Inferior parietal cortex (tissue), 1 donor: ENCODE measurements around the gene RAB40C.

Experiments
- DNase-seq: peaks from one replicate; pipeline ENCODE4 v3.0.0-alpha.2; 2016; ENCODE audit errors: extremely low spot score

The RAB40C gene

DNA sequence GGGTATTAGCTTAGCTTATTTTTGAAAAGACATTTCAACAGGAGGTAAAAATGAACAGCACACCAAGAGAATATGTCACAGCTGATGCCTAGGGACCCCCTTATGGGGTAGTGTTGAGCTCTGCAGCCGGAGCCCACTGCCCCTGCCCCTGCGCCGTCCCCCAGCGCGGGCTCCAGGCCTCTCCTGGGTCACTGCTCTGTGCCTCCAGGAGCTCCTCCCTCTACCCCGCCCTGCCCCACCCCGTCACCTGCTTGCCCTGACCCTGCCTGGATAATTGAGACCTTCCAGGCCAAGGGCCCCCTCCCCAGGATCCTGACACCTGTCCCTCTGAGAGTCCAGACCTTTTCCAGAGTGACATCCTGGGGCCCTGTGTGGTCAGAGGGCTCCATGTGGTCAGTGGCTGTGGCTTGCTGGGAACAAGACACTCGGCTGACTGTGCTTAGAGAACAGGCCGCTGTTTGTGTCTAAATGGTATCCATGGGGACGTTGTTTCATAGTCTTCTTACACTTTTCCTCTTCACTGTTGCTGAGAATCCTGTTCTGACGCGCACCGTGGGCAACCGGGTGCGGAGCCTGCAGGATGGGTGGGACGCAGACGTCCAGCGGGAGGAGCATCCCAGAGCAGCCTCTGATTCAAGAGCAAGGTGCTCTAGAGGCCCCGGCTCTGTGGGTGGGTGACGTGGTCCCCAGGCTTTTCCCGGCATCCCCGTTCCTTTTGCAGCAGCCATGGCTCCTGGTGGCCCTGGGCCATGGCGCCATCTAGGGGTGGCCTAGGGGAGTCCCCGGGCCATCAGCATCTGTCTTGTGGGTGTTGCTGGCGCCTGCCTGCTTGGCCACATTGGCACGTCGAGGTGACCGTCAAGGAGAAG is 20.9 kb downstream of the RAB40C start:
- peak; percentile 64 for DNase-seq

DNA sequence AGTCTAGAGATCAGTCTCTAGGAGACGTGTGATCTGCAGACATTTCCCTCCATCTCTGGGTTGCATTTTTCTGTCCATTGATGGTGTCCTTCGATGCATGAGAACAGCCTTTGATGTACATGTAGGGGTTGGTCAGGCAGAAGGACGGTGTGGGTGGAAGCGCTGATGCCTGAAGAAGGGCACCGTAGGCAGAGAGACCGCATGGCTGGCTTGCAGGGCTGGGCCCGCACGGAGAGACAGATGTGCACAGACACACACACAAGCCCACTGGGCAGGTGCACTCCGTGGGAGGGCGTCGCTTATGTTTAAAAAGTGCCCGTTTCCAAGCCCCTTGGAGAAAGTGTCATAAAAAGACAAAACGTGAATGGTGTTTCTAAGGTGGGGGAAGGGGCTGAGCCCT is 25.3 kb downstream of the RAB40C start:
- no peak for DNase-seq

DNA sequence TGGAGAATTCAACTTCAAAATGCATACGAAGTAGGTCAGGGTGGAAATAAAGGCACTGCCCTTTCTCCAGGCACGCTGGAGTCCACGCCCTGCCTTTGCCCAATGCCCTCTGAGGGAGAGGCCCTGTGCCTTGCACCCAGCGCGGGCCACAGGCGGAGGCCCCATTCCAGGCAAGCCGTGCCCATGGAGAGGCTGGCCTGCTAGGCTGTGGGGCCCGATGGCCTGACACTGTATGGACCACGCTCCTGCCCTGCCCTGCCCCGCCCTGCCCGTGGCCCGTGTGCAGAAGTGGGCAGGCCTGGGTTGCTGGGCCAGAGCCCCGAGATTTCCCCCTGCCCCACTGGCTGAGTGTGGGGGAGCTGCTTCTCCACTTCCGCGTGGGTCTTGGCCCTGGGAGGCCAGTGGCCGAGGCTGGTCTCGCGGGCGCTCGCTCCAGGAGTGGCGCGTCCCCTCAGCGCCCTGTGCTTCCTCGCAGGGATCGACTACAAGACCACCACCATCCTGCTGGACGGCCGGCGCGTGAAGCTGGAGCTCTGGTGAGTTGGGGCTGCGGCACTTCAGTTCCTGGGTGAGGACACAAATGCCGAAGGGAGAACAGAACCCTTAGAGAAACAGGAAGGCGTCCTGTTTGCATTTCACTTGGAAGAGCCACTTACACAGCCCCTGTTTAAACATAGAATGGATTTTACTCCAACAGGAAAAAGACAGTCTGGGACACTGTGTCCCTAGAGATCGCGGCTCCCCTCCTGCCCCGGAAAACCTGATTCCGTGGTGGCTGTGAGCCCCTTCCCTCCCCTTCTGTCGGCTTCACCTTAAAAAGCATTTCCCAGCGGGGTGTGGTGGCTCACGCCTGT is 27.1 kb downstream of the RAB40C start:
- DNase-seq = no peak

DNA sequence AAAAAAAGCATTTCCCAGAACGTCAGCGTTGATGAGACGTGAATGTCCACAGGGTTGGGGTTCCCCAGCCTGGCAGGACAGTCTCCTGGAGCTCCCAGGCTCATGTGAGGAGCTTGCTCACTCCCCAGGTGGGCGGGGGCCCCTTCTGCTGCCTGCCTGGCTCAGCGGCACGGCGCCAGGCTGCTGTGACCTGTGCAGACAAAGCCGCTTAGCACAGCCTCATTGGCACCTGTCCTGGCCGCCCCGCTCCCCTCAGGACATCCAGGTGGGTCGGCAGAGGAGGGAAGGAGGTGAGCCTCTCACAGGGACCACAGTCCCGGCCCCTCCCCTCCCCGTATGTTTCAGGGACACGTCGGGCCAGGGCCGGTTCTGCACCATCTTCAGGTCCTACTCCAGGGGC is 28.0 kb downstream of the RAB40C start:
- no peak for DNase-seq

DNA sequence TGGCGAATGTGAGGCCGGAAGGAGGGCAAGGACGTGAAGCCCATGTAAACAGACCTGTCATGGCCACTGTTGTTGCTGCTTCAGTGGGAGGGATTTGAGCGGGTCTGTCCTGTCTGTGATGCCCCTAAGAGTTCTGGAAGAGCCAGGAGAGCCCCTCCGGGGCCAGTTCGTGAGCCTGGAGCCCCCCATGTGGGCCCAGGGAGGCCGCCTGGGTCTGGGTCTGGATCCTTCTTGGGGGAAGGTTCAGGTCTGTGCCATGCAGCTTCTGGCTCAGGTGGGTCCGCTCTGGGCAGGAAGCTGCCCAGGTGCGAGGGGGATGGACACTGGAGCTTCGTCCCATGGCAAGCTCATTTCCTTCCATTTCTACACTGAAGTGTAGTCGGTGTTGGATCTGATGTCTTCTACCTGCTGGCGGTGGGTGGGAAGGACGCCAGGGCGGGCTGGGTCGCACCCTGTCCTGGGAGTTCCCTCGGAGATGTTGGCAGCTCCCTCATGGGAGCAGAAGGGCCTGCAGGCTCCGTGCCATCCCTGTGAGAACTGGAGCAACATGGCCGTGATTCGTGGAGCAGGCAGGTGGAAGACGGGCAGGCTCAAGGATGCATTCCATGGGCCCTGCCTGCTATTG is 29.7 kb downstream of the RAB40C start:
- DNase-seq = no peak

DNA sequence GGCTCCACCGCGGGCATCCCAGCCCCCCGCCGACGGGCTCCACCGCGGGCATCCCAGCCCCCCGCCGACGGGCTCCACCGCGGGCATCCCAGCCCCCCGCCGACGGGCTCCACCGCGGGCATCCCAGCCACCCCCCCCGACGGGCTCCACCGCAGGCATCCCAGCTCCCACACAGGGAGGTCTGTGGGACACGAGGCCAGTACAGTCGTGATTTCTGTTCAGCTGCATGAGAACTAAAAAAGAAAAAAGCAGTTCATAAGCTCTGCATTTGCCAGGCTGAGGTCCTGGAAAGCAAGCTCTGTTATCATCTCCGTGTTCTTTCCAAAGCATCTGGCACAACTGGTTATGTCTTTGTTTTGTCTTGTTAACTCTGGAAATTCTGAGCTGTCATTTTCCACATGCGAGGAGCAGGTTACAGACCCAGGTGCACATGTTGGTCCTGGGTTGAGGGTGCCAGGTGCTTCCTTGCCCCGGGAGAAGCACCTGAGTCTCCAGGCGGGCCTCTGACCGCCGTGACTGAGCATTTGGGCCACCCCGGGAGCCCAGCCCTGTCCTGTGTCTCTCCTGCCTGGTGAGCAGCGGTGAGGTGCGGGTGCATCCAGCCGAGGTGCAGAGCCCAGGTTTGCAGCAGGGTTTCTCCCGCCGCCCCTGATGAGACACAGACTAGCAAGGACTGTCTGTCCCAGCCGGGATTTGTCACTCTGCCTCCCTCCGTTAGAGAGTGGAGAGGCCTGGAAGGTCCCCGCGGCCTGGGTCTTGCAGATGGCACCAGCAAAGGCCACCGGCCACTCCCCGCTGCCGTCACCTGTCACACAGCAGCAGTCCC is 31.0 kb downstream of the RAB40C start:
- DNase-seq = no peak

DNA sequence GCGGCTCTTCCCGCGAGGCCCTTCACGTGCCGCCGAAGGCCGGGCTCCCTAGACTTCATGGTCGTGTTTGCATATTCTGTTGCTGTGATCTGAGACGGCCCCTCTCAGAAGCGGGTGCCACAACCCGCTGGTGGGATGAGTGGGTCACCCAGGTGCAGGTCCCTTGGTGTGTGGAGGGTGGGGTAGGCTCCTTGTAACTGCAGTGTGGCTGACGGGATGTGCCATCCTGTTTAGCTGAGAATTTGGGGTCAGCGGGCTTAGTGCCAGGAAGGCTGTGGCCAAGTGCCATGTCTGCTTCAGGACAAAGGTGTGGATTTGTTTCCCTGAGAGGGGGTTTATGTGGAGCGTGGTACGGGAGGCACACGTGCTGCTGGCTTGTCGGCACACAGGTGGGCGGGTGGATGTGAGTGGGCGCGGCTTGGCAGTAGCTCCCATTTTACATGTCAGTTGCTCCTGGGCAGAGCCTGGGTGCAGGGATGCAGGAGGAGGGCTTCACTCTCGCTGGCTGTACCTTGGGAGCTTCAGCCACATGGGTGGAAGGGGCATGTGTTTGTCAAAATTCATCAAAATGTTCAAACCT is 31.8 kb downstream of the RAB40C start:
- DNase-seq = no peak

DNA sequence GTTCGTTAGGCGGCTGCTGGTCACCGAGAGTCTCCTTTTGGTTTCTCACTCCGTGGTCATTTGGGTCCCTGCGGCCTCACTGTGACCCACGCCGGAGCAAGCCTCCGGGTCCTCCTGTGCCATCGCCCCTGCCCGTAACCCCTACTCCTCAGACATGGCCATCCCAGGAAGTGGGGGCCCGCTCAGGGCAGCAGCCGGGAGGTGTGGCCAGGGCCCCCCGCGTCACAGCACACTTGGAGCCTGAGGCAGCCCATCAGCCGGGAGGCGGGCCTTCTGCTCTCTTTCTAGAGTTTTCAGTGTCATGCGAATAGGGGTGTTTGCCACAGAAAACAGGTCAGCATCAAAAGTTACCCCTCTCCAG is 33.0 kb downstream of the RAB40C start:
- DNase-seq = no peak

DNA sequence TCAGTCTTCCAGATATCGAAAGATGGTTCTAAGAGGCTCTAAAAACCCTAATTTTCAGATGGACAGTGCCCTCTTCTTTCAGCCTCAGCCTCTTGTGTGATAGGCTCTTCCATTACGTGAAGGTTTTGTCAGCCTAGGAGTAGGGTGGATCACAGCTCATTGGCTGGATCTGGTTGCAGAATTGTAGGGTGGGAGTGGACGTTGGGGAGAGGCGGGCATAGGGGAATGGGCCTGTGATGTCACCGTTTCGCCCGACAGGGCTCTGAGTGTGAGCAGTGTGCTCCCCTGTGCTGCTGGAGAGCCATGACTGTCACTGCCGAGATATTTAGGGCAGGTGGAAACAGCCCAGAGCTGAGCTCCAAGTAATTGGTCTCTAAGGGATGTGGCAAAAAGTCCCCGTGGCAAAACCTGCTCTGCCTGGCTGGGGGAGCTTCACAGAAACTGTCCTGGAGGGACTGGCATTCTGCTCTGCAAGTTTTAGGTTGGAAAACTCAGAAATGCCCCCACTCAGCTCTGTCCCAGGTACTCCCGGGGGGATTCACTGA is 34.7 kb downstream of the RAB40C start:
- DNase-seq = no peak

DNA sequence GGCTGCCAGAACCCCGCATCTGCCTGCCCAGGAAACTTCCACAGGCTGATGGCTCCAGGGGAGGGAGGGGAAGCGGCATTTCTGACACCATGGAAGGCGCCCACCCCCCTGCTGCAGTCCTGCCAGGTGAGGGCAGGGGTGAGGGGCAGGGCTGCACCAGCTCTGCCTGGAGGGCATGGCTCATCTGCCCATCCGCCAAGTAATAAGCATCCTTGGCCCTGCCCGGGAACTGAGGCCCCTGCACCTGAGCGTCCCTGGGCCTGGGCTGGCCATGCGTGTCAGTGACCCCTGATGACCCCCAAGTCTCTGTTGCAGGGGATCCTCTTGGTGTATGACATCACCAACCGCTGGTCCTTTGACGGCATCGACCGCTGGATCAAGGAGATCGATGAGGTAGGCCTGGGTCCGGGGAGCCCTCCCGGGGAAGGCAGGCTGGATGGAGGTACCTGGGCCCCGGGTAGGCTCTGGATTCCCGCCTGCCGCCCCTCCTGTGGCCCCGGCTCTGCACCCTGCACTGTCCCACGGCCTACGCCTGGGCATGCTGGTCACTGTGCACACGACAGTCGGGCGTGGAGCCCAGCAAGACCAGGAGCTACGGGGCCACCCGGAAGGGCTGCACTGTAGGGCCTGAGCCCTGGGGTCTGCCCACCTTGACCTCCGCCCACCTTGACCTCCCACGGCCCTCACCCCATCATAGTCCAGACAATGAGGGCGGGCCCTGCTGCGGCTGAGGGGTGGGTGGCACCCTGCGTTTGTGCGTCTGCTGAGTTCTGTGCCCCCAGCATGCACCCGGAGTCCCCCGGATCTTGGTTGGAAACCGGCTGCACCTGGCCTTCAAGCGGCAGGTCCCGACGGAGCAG is 35.5 kb downstream of the RAB40C start:
- DNase-seq = no peak

DNA sequence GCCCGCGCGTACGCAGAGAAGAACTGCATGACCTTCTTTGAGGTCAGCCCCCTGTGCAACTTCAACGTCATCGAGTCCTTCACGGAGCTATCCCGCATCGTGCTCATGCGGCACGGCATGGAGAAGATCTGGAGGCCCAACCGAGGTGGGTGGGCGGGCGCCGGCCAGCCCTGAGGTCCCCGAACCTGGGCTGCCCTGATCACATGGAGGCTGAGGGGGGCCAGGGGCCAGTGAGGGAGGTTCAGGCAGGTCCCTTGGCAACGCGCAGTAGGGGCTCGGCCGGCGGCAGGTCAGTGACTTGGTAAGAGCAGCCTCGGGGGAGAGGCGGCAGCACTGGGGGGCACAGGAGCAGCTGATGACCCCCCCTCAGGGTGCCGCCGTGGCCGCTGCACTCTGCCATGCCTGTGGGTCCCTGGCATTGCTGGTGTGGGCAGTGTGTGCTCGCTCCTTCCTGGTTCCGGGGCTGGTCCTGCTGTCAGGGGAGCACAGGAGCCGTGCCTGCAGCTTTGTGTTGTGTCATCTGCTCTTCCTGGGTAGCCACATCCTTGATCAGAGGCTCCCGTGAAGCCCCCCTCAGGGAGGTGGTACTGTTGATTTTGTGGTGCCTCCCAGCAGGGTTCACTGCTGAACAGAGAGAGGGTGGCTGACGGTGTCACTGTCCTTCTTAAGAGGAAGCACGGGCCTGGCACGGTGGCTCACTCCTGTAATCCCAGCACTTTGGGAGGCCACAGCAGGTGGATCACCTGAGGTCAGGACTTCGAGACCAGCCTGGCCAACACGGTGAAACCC is 36.3 kb downstream of the RAB40C start:
- no peak for DNase-seq

DNA sequence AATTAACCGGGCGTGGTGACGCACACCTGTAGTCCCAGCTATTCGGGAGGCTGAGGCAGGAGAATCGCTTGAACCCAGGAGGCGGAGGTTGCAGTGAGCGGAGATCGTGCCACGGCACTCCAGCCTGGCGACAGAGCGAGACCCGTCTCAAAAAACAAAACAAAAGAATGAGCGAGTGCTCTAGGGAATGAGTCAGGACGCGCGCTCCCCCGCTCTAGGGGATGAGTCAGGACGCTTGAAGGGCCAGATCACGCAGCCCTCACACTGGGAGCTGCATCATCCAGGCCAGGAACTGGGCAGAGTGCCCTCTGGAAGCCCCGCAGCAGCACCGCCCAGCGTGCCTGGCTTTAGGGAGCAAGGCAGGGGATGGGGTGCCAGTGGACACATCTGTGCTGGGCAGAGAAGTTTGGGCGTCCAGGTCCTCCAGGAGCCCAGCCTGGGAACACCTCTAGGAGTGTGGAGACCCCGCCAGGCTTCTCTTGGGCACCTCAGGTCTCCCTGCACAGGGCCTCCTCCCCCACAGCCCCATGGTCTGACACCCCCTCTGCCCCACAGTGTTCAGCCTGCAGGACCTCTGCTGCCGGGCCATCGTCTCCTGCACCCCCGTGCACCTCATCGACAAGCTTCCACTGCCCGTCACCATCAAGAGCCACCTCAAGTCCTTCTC is 37.1 kb downstream of the RAB40C start:
- peak; percentile 51 for DNase-seq

DNA sequence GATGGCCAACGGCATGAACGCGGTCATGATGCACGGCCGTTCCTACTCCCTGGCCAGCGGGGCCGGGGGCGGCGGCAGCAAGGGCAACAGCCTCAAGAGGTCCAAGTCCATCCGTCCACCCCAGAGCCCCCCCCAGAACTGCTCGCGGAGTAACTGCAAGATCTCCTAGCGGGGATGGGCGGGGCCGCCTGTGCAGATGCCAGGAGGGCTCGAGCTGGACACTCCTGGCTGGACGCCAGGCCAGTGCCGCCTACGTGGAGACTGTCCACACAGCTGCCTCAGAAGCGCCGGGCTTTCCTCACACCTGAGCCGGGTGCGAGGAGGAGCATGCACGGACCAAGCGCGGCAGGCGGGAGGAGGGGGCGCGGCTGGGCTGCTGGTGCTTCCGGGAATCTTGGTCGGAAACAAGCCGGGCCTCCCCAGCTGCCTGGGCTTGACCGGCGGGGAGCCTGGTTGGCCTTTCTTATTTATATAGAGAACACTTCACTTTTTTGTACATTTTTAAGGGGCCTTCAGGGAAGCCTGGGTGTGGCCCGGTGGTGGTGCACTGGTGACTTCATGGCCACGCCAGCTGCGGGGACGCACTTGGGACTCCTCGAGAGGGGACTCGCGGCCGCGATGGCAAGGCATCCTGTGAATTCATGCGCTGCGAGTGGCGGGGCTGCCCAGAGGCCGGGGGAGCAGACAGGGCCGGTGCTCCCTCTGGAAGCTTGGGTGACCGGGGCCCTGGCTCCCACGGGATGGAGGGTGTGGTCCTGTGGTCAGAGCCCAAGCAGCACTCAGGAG is 37.8 kb downstream of the RAB40C start:
- no peak for DNase-seq

DNA sequence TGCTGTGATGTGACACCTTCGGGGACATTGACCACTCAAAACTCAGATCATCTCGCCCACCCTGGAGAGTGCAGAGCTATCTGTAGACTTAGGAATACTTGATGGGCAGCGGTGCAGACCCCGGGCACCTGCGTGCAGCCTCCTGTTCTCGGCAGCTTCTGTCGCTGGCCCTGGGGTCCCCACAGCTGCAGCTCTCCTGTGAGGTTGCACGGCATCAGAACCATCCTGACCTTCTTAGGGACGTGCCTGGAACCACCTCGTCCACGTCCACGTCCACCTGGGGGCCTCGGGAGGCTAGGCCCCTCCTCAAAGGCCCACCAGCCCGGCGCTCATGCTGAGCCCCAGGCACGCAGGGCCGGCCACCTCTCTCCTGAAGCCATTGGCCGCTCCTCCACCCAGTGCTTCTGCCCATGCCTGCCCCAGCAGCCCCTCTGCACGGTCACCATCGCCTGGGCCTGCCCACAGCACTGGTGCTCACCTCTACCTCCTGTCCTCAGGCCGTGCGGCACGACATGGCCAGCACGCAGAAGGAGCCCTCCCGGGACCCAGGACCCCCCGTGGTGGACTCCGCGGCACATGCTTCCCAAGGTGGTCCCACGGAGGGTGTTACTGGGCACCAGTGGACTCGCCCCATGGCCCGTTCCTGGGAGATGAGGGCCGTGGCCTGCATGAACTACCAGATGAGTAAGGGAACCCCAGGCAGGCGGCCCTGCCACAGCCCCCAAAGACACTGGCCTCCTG is 38.6 kb downstream of the RAB40C start:
- DNase-seq = no peak

DNA sequence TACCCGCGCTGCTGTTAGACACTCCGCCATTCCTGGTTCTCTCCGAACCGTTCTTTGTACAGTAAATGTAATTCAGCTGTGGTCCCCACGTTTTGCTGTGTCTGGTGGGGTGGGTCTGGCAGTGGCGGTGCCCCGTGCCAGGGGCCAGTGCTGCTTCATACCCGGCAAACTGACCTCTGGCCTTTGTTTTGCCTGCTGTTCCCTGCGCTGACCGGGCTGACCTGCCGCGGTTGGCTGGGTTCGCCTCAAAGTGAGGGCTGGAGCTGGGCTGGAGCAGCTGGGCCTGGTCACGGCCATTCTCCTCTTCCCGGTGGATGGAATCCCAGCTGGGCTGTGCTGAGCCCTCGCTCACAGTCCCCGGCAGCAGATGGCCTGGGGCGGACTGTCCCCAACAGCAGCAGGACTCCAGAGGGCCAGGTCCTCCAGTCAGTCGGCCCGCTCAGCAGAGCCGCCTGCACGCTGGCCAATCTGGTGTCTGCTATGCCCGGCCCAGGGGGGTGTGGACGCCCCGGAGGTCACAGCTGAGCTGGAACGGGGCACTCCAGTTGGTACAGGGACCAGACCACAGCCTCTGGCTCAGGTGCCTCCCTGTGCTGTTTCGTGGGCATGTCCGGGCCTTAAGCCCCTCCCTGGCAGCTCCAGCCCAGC is 39.4 kb downstream of the RAB40C start:
- DNase-seq = no peak

DNA sequence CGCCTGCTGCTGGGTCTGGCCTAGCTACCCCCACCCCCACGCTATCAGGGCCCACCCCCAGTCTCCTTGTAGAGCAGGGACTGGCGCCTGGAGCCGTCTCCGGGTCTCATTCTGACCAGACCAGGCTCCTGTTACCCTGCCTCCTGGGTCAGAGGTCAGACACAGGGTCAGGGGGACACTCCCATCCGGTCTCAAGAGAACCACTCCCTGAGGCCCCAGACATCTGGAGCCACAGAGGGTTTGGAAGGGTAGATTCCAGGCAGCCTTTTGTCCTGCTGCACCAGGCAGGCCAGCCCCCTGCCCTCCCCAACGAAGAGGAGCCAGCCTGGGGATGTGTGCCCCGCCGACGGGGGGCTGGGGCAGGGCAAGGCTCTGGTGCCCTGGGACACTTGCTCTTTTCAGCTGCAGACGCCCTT is 40.0 kb downstream of the RAB40C start:
- DNase-seq = no peak
